ENCODE measurements around the gene PAPPA.

The PAPPA gene

GRCh38 chr9:116319480-116319879 is 165.9 kb downstream of the PAPPA start:
- DNase-seq: no peak

GRCh38 chr9:116320290-116320689 is 166.7 kb downstream of the PAPPA start:
- DNase-seq: no peak

GRCh38 chr9:116322521-116322920 is 168.9 kb downstream of the PAPPA start:
- no peak for DNase-seq

DNA sequence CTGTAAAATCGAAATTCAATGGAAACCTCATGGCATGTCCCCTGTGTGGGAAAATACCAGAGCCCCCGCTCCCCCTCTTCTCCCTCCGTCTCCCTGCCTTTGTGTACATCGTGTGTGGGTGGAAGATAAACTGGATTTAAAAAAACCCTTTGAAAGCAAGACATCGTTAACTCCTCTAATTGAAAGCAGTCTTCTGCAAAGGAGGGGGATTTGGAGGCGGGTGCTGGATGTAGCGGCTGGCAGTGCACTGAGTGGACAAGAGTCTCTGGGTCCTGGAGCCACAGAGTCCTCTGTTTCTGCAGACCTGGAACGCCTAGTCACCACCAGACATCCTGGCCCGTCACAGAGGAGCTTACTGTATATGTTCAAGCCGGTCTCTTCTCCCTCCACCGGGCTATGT is 169.4 kb downstream of the PAPPA start:
- DNase-seq: no peak

GRCh38 chr9:116323571-116323970 is 170.0 kb downstream of the PAPPA start:
- no peak for DNase-seq

DNA sequence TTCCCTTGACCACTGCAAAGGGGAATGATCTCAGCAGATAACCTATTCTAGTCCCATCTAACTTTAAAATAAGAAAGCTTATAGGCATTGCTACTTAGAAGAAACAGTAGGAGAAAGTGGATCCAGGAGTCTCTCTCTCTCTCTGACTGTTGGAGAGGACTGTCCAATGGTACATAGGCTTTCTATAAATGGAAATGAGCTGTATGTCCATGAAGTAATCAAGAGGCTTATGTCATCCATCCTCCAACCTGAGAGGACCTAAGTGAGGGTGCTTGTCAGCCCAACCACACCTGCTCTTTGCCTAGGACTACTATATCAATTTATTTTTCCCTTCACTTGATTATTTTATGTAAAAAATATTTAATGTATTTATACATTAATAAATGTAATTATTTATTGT is 172.3 kb downstream of the PAPPA start:
- DNase-seq: no peak

GRCh38 chr9:116327701-116328405 is 174.3 kb downstream of the PAPPA start:
- no peak for DNase-seq

DNA sequence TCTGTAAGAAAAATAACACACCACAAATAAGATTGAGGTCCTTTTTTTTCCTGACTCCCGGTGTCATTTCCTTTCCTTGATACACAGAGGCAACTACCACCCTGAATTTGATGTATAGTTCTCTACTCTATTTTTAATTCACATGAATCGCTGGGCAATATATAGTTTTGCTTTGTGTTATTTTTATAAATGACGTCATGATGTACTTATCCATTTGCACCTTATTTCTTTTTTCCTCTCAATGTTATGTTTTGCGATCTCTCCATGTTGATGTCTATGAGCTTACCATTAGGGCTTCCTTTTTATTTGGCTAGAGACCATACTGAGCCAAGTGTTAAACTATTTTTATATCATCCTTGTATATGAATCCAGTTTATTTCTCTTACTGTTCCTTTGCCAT is 175.9 kb downstream of the PAPPA start:
- DNase-seq: no peak

DNA sequence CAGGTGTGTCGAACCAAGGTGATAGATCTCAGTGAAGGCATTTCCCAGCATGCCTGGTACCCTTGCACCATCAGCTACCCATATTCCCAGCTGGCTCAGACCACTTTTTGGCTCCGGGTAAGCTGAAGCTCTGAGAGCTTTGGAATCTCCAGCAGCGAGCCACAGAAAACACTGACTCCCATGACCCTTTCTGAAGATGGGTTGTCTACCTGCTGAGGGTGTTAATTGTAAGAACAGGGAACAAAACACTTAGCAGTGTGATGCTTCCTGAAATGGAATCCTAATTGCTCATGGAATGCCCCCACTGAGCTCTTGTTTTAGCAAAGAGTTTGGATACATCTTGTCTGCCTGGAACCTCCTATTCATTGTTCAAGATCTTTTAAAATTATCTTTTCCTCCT is 177.7 kb downstream of the PAPPA start:
- no peak for DNase-seq

- no peak for DNase-seq
Observed at GRCh38 chr9:116332090-116332489, 178.5 kb downstream of the PAPPA start.

DNA sequence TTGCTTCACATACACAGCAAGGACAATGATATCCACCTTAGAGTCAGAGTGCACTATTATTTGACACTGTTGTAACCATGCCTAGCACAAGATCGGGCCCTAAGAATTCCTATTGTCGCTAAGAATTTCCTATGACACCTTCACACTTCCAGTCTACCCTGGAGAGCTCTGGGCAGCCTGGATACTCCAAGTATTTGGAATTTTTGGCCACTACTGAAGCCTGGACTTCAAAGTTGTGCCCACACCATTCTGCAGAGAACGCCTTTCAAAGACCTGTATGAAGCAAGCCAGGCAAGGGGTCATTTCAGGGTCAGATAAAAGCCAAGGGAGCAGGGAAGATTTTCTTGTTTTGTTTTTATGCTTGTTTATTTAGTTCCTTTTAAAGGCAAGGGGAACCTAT is 179.7 kb downstream of the PAPPA start:
- no peak for DNase-seq

- DNase-seq: no peak
Observed at GRCh38 chr9:116334546-116335150, 181.1 kb downstream of the PAPPA start.

- no peak for DNase-seq
Observed at GRCh38 chr9:116335392-116335791, 181.8 kb downstream of the PAPPA start.

- no peak for DNase-seq
Observed at GRCh38 chr9:116336133-116336862, 182.7 kb downstream of the PAPPA start.

GRCh38 chr9:116337015-116337414 is 183.4 kb downstream of the PAPPA start:
- no peak for DNase-seq

DNA sequence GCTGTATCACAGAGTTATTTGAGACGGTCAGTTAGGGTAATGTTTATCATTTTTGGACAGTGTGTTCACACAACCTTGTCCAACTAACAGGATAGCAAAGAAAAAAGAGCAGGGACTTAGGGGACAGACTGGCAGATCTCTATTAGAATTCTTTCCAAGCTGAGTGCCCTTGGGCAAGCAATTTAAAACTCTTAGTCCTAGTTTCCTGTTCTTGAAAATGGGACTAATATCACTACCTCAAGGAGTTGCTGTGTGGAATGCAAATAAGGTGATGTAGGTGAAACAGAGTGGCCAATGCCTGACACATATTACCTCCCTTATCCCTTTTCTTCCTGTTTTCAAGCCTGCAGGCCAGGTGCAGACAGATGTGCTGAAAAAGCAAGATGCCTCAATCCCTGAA is 186.7 kb downstream of the PAPPA start:
- no peak for DNase-seq

DNA sequence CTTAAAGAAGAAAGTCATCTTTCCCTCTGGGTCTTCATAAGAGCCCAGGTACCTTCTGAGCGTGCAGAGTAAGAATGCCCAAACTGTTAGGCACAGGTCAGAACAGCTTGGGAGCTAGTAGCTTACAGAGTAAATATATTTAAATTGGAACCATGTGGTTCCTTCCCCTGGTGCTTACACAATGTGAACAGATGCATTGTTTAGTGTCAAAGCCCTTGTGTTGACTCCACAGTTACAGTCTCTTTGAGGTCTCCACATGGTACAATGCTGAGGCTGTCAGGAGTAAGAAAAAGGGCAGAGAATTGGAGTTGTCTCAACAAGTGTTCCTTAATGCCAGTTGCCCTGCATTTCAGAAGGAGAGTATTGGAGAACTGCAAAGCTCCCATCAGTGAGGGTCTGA is 188.5 kb downstream of the PAPPA start:
- no peak for DNase-seq

DNA sequence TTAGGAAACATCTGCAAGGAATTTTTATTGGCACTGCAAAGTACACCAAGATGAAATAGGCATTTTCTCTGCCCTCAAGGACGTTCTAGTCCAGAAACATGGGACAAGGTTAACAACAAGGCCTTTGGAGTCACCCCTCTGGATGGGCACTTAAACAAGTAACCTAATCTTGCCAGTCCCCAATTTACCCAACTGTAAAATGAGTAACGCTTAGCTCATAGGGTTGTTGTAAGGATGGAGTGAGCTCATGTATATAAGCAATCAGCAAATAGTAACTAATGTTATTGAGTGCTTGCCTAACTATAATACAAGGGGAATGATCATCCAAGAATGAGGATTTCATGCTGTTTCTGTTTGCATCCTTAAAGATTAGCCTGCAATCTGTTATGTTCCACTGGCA is 189.3 kb downstream of the PAPPA start:
- DNase-seq: no peak

DNA sequence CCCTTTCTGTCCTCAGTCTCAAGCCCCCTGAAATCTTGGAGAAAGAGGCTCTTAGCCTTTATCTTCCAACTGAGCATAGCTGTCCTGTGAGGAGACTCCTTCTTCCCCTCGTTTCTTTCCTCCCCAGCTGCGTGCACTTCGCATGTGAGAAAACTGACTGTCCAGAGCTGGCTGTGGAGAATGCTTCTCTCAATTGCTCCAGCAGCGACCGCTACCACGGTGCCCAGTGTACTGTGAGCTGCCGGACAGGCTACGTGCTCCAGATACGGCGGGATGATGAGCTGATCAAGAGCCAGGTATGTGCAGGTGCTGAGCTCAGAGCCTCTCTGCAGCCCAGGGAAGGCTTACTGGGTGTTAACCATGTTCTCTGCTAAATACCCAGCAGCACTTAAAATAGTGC is 190.8 kb downstream of the PAPPA start:
- no peak for DNase-seq

GRCh38 chr9:116345393-116345792 is 191.8 kb downstream of the PAPPA start:
- no peak for DNase-seq

DNA sequence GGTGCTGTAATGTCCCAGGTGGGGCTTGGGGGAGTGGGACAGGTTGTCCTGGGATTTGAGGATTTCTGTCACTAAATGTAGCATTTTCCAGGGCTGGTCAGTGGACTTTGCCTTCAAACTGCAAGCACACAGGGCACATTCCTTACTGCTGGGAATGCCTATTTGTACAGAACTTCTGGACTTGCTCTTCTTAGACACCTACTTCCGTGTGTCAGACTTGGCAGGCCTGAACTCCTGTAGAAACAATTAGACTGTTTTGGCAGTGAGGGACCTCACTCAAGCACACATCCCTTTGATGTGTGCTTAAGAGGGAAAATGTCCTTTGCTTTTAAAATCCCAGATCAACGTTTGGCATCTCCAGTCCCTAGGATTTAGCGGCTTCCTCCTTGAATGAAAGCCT is 192.2 kb downstream of the PAPPA start:
- no peak for DNase-seq

DNA sequence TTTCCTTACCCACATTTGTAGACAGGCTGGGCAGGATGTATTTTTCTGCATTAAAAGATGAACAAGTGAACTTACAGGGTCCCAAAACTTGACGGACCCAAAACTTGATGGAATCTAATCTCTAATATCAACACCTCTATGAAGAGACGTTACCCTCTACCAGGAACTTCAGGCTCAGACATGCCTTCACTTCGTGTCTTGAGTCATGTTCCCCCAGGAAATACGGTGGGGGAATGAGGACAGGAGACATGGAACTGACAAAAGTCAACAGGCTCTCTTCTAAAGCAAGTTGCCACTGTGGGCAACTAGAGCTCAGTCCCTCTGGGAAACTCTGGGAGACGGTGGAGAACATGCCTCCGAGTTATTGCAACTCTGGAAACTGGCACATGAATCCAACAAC is 196.1 kb downstream of the PAPPA start:
- no peak for DNase-seq

GRCh38 chr9:116350213-116350612 is 196.6 kb downstream of the PAPPA start:
- DNase-seq: no peak

DNA sequence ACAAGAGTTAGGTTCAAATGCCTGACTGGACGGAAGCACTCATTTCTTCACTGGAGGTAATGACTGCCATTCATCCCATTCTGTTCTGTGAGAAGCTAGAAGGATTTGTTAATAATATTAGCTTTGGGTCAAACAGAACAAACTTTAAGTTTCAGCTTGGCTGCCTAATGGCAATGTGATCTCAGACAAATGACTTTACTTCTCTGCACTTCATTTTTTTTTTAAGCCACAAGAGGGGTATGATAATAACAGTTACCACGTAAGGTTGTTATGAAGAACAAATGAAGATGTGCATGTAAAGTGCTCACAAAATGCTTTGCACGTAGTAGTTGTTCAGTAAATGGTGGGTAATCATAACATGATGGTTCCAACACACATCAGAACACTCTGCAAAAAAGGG is 199.4 kb downstream of the PAPPA start:
- DNase-seq: no peak
